HK-2 (cell line): ENCODE data around the gene CACNG8.

Experiments used
- DNase-seq: peaks from one replicate; pipeline ENCODE4 v3.0.0-alpha.2; 2018; ENCODE audit not compliant: unreplicated experiment

Gene CACNG8

DNA sequence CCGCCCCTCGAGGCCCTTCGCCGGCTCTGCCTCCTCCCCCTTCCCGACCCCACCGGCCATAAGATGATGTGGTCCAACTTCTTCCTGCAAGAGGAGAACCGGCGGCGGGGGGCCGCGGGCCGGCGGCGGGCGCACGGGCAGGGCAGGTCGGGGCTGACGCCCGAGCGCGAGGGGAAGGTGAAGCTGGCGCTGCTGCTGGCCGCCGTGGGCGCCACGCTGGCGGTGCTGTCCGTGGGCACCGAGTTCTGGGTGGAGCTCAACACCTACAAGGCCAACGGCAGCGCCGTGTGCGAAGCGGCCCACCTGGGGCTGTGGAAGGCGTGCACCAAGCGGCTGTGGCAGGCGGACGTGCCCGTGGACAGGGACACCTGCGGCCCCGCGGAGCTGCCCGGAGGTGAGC lies 30.1 kb downstream of the CACNG8 start:
- no peak for DNase-seq

DNA sequence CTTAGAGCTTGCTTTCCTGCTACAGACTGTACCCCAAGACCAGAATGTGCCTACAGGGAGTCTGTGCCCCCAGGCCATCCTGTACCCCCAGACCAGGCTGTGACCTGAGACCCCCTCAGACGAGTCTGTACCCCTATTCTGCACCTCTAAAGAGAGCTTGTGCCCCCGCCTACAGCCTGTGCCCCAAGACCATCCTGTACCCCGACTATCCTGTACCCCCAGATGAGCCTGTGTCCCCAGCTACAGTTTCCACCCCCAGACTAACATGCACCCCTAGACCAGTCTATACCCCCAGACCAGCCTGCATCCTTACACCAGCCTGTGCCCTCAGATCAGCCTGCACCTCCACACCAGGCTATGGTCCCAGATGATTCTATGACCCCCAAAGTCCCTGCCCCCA lies 30.7 kb downstream of the CACNG8 start:
- DNase-seq, result no peak

DNA sequence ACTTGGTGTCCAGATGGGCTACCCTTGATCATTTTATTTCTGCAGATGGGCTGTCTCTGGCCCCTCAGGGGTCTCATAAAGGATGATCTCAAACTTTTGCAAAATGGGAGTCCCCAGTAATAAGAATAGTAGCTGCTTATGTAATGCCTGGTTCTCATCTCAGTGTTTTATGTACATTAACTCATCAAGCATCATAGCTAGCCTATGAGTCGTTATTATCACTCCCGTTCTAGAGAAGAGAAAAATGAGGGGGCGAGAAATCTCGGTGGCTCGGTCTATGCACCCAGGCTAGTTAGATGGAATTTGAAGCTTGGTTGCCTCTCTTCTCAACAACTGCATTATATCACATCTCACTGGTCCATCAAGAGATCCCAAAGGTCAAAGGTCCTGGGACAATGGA lies 32.1 kb downstream of the CACNG8 start:
- DNase-seq, result no peak

DNA sequence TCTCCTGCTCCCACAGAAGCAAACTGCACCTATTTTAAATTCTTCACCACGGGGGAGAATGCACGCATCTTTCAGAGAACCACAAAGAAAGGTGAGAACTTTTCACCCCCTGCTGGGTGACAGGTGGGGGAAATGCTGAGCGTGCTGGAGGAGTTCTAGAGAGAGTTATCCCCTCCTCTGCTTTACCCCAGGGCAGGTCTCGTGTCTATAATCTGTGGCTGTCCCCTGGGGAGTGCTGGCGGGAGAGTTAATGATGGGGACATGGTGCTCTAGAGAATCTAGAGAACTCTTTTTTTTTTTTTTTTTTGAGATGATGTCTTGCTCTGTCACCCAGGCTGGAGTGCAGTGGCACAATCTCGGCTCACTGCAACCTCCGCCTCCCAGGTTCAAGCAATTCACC lies 35.5 kb downstream of the CACNG8 start:
- DNase-seq, result no peak

GRCh38 chr19:53999694-54000093 lies 37.0 kb downstream of the CACNG8 start:
- no peak for DNase-seq

DNA sequence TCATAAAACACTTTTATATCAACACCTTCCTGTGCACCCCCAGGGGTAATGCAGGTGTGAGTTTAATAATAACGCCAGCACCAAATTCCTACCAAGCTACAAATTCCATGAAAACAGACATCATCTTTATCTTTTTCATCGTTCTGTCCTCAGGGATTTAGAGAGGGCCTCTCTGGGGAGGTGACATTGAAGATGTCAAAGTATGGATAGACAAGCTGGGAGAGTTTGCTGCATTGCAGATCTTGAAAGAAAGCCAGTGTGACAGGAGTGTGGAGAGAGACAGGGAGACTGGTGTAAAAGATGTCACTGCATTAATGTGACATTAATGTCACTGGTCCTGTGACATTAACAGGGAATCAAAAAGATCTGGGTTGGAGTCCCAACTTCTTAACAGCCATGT lies 38.8 kb downstream of the CACNG8 start:
- no peak for DNase-seq

- no peak for DNase-seq
Measured at GRCh38 chr19:54002495-54003315, 40.0 kb downstream of the CACNG8 start.

GRCh38 chr19:54009440-54009839 lies 46.7 kb downstream of the CACNG8 start:
- DNase-seq, result no peak

GRCh38 chr19:54010474-54010873 lies 47.7 kb downstream of the CACNG8 start:
- no peak for DNase-seq

DNA sequence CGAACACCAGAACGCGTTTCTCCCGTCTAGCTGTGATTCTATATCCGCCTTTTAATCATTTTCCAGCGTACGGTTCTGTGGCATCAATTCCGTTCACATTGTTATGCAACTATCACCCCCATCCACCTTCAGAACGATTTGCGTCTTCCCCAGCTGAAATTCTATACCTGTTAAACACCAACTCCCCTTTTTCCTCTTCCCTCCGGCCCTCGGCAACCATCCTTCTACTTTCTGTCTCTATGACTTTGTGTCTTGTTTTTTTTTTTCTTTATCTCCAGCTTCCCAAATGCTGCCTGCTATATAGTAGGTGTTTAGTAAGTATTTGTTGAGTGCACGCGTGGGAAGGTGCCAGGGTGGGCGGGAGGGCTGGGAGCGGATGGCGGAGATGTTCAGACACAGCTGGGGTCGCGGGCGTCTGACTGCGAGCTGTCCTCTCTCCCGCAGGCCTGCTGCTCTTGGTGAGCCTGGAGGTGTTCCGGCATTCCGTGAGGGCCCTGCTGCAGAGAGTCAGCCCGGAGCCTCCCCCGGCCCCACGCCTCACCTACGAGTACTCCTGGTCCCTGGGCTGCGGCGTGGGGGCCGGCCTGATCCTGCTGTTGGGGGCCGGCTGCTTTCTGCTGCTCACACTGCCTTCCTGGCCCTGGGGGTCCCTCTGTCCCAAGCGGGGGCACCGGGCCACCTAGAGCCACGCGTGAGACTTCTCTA lies 48.9 kb downstream of the CACNG8 start:
- DNase-seq, result no peak

DNA sequence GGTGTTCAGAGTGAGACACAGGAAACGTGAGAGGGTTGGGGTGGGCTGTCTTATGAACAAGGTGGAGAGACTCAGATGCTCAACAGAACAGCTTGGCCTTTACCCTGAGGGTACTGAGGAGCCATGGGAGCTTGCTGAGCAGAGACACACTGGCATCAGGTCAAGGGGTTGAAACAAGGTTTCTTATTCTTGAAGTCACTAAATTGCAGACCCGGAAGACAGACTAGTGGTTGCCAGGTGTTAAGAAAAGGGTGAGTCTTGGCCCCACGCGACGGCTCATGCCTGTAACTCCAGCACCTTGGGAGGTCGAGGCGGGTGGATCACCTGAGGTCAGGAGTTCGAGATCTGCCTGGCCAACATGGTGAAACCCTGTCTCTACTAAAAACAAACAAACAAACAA lies 51.1 kb downstream of the CACNG8 start:
- no peak for DNase-seq

- no peak for DNase-seq
Measured at GRCh38 chr19:54014920-54015560, 52.3 kb downstream of the CACNG8 start.

DNA sequence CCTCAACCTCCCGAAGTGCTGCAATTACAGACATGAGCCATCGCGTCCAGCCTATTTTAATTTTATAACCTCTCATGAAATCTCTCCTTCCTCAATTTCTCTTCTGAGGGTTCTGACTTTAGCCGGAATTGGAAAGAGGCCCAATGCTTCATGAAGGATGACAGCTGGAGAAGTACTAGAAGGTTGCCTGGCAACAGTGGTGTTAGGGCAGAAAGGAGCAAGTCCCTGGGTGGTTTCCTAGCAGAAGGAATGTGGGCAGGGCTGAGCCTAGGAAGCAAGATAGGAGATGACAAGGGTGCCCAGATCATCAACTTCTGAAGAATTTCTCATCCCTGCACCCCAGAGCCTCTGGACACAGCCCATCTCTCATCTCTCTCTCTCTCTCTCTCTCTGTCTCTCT lies 54.5 kb downstream of the CACNG8 start:
- no peak for DNase-seq

DNA sequence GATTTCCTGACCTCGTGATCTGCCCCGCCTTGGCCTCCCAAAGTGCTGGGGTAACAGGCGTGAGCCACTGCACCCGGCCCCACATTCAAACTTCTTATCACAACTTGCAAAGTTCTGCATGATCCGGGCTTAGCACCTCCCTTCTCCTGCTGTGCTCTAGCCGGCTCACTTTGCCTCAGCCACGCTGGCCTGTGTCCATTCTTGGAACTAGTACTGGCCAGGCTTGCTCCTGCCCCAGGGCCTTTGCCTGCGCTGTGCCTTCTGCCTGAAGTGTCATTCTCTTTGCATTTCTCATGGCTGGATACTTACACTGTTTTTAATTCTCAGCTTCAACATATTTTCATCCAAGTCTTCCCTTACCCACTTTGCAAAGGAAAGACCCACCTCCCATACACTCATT lies 58.6 kb downstream of the CACNG8 start:
- DNase-seq, result no peak

DNA sequence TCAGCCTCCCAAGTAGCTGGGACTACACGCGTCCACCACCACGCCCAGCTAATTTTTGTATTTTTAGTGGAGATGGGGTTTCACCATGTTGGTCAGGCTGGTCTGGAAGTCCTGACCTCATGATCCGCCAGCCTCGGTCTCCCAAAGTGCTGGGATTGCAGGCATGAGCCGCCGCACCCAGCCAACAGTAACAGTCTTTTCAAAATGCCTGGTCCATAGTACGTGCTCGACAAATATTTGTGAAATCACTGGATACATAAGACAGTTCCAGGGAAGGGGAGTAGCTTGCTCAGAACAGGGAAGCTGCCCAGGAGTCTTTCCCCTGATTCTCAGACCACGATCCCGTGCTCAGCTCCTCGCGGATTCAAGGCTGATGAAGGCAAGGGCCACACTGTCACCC lies 59.2 kb downstream of the CACNG8 start:
- no peak for DNase-seq

GRCh38 chr19:54023191-54023590 lies 60.5 kb downstream of the CACNG8 start:
- DNase-seq, result no peak

GRCh38 chr19:54024660-54025059 lies 61.9 kb downstream of the CACNG8 start:
- DNase-seq, result no peak

- no peak for DNase-seq
Measured at GRCh38 chr19:54026656-54027055, 63.9 kb downstream of the CACNG8 start.

GRCh38 chr19:54029301-54029700 lies 66.6 kb downstream of the CACNG8 start:
- DNase-seq, result no peak

GRCh38 chr19:54029930-54030490 lies 67.3 kb downstream of the CACNG8 start:
- peak; percentile 59 for DNase-seq

DNA sequence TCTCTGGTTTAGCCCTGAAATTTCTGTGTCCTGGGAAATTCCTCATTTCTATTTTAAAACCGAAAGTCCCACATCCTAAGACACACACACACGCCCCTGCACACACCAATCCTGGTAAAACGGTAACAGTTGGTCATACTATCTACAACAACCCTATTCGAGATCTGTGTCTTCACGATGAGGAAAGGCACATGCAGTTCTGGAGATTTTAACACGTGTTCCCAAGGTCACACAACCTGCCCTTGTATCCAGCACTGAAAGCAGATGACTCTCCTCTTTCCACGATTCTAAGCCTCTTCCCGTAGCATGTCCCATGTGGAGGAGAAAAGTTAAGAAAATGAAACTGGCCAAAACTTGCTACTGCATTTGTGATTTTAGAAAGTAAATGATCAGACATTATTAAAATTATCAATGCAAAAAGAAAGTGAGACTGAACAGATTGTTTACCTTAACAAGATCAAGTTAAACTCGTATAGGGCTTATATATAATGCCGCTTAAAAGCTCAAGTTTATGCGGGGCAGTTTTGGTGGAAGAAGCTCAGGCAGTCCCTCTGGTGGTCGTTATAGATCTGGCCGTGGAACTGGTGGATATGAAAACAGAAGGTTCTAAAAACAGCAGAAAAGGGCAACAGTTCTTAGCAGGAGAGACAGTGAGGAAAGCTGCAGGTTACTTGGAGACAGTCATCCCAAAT lies 68.3 kb downstream of the CACNG8 start:
- no peak for DNase-seq
